Limb (tissue), 2 donors: ENCODE measurements around the gene CDC37L1.
"Not testable (repeated sequence)": the region's sequence is repeated elsewhere in the genome, so short reads cannot be mapped to it uniquely, and the experiment has no call there.

Experiments used
- DNase-seq, 2 donors: peaks; one replicate each; pipeline ENCODE4 v3.0.0-alpha.2; 2016; ENCODE audit errors: extremely low spot score in 2 of 2

The CDC37L1 gene

GRCh38 chr9:4679268-4680172, at the start of gene CDC37L1:
CDC37L1 (plus strand) TSS chr9:4679569; CDS start chr9:4679768, 199 bp downstream.
- DNase-seq: peak; percentile 96 to 100

- no peak for DNase-seq
Observed at GRCh38 chr9:4630836-4631235, 48.5 kb upstream of the CDC37L1 start.

GRCh38 chr9:4638968-4639367, 40.4 kb upstream of the CDC37L1 start:
- no peak for DNase-seq

GRCh38 chr9:4639420-4639819, 39.9 kb upstream of the CDC37L1 start:
- no peak for DNase-seq

- peak in 1 of 2 donors; percentile 38 for DNase-seq
Observed at GRCh38 chr9:4640027-4640426, 39.3 kb upstream of the CDC37L1 start.

GRCh38 chr9:4642351-4642750, 37.0 kb upstream of the CDC37L1 start:
- DNase-seq: no peak

GRCh38 chr9:4654084-4654483, 25.3 kb upstream of the CDC37L1 start:
- no peak for DNase-seq

- DNase-seq: no peak
Observed at GRCh38 chr9:4654538-4654937, 24.8 kb upstream of the CDC37L1 start.

GRCh38 chr9:4656196-4656595, 23.2 kb upstream of the CDC37L1 start:
- not testable (repeated sequence) for DNase-seq

- DNase-seq: no peak
Observed at GRCh38 chr9:4656621-4657020, 22.7 kb upstream of the CDC37L1 start.

GRCh38 chr9:4657426-4658159, 21.8 kb upstream of the CDC37L1 start:
- no peak for DNase-seq

GRCh38 chr9:4660665-4661064, 18.7 kb upstream of the CDC37L1 start:
- not testable (repeated sequence) for DNase-seq

- no peak for DNase-seq
Observed at GRCh38 chr9:4661165-4661564, 18.2 kb upstream of the CDC37L1 start.

- no peak for DNase-seq
Observed at GRCh38 chr9:4661611-4662010, 17.8 kb upstream of the CDC37L1 start.

GRCh38 chr9:4662108-4662988, 17.0 kb upstream of the CDC37L1 start, which contains the start of gene PLPP6:
PLPP6 (plus strand) TSS chr9:4662294; CDS start chr9:4662376, 82 bp downstream.
- DNase-seq: peak; percentile 85 to 89

GRCh38 chr9:4662989-4663792, 16.2 kb upstream of the CDC37L1 start:
- DNase-seq: no peak

GRCh38 chr9:4663956-4664355, 15.4 kb upstream of the CDC37L1 start:
- DNase-seq: no peak

- DNase-seq: no peak
Observed at GRCh38 chr9:4665357-4665756, 14.0 kb upstream of the CDC37L1 start.

- peak; percentile 47 to 79 for DNase-seq
Observed at GRCh38 chr9:4666042-4666699, 13.2 kb upstream of the CDC37L1 start, which contains the start of gene SPATA6L. SPATA6L (minus strand) TSS chr9:4666480; CDS start chr9:4666250, 230 bp downstream.

GRCh38 chr9:4667681-4668080, 11.7 kb upstream of the CDC37L1 start:
- DNase-seq: no peak
